ENCODE data around the gene CFAP161. TPM values are rescaled to one million over a fixed set of nuclear protein-coding genes. Genes with fewer than 3 reads are reported as not detected.

Gene CFAP161, protein sequence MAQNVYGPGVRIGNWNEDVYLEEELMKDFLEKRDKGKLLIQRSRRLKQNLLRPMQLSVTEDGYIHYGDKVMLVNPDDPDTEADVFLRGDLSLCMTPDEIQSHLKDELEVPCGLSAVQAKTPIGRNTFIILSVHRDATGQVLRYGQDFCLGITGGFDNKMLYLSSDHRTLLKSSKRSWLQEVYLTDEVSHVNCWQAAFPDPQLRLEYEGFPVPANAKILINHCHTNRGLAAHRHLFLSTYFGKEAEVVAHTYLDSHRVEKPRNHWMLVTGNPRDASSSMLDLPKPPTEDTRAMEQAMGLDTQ
- not detected in 2 replicates for total RNA-seq

DNA sequence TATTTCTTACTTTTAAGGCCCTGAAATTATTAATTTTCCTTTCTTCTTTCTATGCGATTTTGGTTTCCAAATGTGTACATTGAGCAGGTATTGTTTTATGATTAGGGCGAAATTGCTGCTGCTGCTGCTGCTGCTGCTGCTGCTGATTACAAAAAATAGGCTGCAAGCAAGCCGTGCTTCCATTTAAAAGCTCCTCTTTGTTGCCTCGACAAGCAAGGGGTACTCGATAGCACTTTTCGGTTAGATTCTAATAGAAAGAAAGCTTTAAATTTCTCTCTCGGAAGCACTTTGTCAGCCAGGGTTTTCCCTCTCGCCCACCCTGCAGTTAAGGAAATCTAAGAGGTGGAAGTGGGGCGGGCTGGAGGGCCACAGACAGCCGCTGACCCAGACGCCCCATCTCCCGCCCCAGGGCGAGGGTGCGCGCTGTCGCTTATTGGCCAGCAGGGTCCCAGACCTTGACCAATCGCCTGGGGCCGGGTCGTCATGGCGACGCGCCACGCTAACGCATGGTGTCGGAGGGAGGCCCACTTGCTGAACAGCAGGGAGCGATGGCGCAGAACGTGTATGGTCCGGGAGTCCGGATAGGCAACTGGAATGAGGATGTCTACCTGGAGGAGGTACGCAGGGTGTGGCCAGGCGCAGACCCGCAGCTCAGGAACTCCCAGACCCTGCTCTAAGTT, at the start of gene CFAP161:
TSS of gene CFAP161 (plus strand) at position 489 of the 680 bp plus-strand sequence. CDS start at position 549, 60 bp downstream.

DNA sequence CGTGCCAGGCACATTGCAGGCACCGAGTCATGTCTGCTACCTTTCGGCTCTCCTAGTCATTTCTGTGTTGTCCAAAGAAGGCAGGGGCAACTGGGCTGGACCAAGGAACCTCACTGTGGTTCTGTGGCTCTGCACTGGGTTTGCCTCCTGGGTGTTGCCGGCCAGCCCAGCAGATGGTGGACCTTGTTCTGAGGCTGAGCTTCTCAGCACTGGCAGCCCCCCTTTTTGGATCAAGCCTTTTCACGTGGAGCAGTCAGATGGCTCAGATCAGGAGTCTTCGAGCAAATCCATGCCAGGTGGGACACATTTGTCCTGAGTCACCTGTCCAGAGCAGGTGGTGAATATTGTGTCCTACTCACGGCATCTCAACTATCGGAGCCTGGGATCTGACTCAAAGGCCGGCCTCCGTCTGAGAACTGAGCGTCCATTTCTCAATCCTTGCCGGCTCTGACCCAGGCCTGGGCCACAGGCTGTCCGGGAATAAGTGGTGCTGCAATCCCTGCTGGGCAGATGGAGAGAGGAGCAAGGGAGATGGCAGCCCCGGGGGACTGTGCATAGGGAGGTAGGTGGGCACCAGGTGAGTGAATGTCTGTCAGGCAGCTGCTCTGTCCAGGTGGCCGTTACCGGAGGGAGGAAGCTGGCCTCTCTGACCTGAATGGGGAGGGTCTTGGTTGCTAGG, 62.6 kb downstream of the CFAP161 start, which contains the start of gene IL16:
TSS of gene IL16 (plus strand) at position 304 of the 679 bp plus-strand sequence. CDS start 28,521 bp downstream, outside the sequence.

Other genes starting within 250 kb of the CFAP161 start
- gene MESD, start 144.5 kb upstream of the CFAP161 start, total RNA-seq: 16.9 and 19.4 TPM in 2 replicates
- gene TLNRD1, start 133.3 kb upstream of the CFAP161 start, total RNA-seq: 12.0 and 13.4 TPM in 2 replicates
- under 0.01 TPM in 2 replicates for gene IL16, start 62.6 kb downstream of the CFAP161 start, total RNA-seq
- 4.3 and 8.7 TPM in 2 replicates for gene STARD5, start 189.9 kb downstream of the CFAP161 start, total RNA-seq
- gene TMC3, start 239.9 kb downstream of the CFAP161 start, total RNA-seq: not detected in 2 replicates

All from tracheal epithelial cell (primary cell).